Neuronal stem cell (in vitro differentiated cells): ENCODE measurements around the gene PNLDC1.

Source experiments
- DNase-seq: peaks from one replicate; pipeline ENCODE4 v3.0.0-alpha.2; 2013; ENCODE audit warnings: low spot score
- H2AFZ ChIP-seq: one replicate; pipeline ENCODE4 v1.6.1; 2013; ENCODE audit warnings: mild to moderate bottlenecking, low read length, inconsistent platforms
- H2AK5ac ChIP-seq: 2 replicates; pipeline ENCODE4 v1.6.1; 2013; ENCODE audit warnings: low read depth, mild to moderate bottlenecking, inconsistent platforms, low read length, moderate library complexity, mixed read lengths
- H2BK120ac ChIP-seq: 2 replicates; pipeline ENCODE4 v1.6.1; 2013; ENCODE audit warnings: low read depth, mild to moderate bottlenecking, inconsistent platforms, low read length, moderate library complexity, mixed read lengths
- H2BK12ac ChIP-seq: one replicate; pipeline ENCODE4 v1.6.1; 2013; ENCODE audit warnings: low read length, inconsistent platforms
- H2BK15ac ChIP-seq: 2 replicates; pipeline ENCODE4 v1.6.1; 2013; ENCODE audit warnings: mild to moderate bottlenecking, low read length, inconsistent platforms, mixed read lengths
- H2BK5ac ChIP-seq: one replicate; pipeline ENCODE4 v1.6.1; 2013; ENCODE audit warnings: inconsistent platforms, mild to moderate bottlenecking, low read length, moderate library complexity
- H3K14ac ChIP-seq: one replicate; pipeline ENCODE4 v1.6.1; 2013; ENCODE audit warnings: low read length, inconsistent platforms
- H3K18ac ChIP-seq: 2 replicates; pipeline ENCODE4 v1.6.1; 2013; ENCODE audit warnings: low read length, inconsistent platforms
- H3K23ac ChIP-seq: 2 replicates; pipeline ENCODE4 v1.6.1; 2013; ENCODE audit warnings: low read depth, mild to moderate bottlenecking, mixed read lengths, low read length, inconsistent platforms; ENCODE audit not compliant: poor library complexity
- H3K27ac ChIP-seq: replicated peaks from 3 replicates; pipeline ENCODE4 v1.5.1; 2013; ENCODE audit warnings: low read length, inconsistent platforms
- H3K27me3 ChIP-seq, 3 experiments: 2 replicates each; pipeline ENCODE4 v1.6.1; 2013; ENCODE audit warnings: low read length in 3 of 3, mild to moderate bottlenecking in 2 of 3, inconsistent platforms in 1 of 3, low read depth in 1 of 3, mixed read lengths in 1 of 3, moderate library complexity in 1 of 3; ENCODE audit not compliant: control insufficient read depth in 3 of 3, insufficient read depth in 3 of 3
- H3K36me3 ChIP-seq, 2 donors: replicated peaks in 1 of 2; 2 replicates each; pipeline ENCODE4 v1.6.1; 2013; ENCODE audit warnings: low read length in 2 of 2; ENCODE audit not compliant: control insufficient read depth in 2 of 2, insufficient read depth in 2 of 2
- H3K4ac ChIP-seq: 2 replicates; pipeline ENCODE4 v1.6.1; 2013; ENCODE audit warnings: inconsistent platforms, mild to moderate bottlenecking, low read length, moderate library complexity
- H3K4me1 ChIP-seq, 2 donors: 1 replicate in 1 of 2; 2 replicates in 1 of 2; pipeline ENCODE4 v1.6.1; 2013; ENCODE audit warnings: low read length in 2 of 2, low read depth in 1 of 2; ENCODE audit not compliant: control insufficient read depth in 2 of 2, insufficient read depth in 1 of 2
- H3K4me2 ChIP-seq: one replicate; pipeline ENCODE4 v1.6.1; 2013; ENCODE audit warnings: mild to moderate bottlenecking, low read length, inconsistent platforms; ENCODE audit not compliant: insufficient read depth, poor library complexity, severe bottlenecking
- H3K4me3 ChIP-seq, 2 donors: 2 replicates each; pipeline ENCODE4 v1.5.1; 2013; ENCODE audit warnings: low read length in 2 of 2, mild to moderate bottlenecking in 2 of 2, inconsistent platforms in 1 of 2, moderate library complexity in 1 of 2
- H3K79me1 ChIP-seq: one replicate; pipeline ENCODE4 v1.6.1; 2013; ENCODE audit warnings: low read depth, mild to moderate bottlenecking, inconsistent platforms, low read length, moderate library complexity
- H3K9ac ChIP-seq: one replicate; pipeline ENCODE4 v1.6.1; 2013; ENCODE audit warnings: mild to moderate bottlenecking, low read depth, low read length, inconsistent platforms; ENCODE audit not compliant: poor library complexity
- H3K9me3 ChIP-seq, 2 donors: replicated peaks in 1 of 2; 2 replicates each; pipeline versions ENCODE3 to v1.6.1; 2013; ENCODE audit warnings: low read length in 2 of 2, mild to moderate bottlenecking in 2 of 2, inconsistent platforms in 1 of 2, low read depth in 1 of 2, mixed read lengths in 1 of 2, moderate library complexity in 1 of 2; ENCODE audit not compliant: control insufficient read depth in 2 of 2, insufficient read depth in 1 of 2
- H4K8ac ChIP-seq: one replicate; pipeline ENCODE4 v1.6.1; 2013; ENCODE audit warnings: low read depth, mild to moderate bottlenecking, inconsistent platforms, low read length, moderate library complexity
- H4K91ac ChIP-seq: one replicate; pipeline ENCODE4 v1.6.1; 2013; ENCODE audit warnings: low read length, low read depth, mild to moderate bottlenecking, inconsistent platforms; ENCODE audit not compliant: poor library complexity
- WGBS, 2 donors: extraction: QIAGEN DNeasy Blood & Tissue Kit; methylation state at CpG; one replicate each; pipeline ENCODE4 v1.1.7; 2013; ENCODE audit warnings: missing lambda C conversion rate in 2 of 2, mixed read lengths in 1 of 2; ENCODE audit not compliant: insufficient read length in 2 of 2, insufficient replicate concordance in 1 of 2; ENCODE audit errors: extremely low coverage in 2 of 2; 5-methylcytosine and 5-hydroxymethylcytosine counted together

PNLDC1 gene

GRCh38 chr6:159777240-159777904 lies 22.7 kb upstream of the PNLDC1 start:
- Histone ChIP-seq H3K23ac (no peak overlapping the region), H3K9me3 (peaks cover 0 to 2% of the 10 kb centered on the region in 2 donors), H3K14ac (no peak overlapping the region), H2AFZ (no peak overlapping the region), H3K18ac (no peak overlapping the region), H2BK12ac (no peak overlapping the region), H4K8ac (no peak overlapping the region), H3K27ac (no peak overlapping the region), H3K9ac (no peak overlapping the region), H3K4me3 (no peak overlapping the region), H2BK5ac (no peak overlapping the region), H2BK15ac (no peak overlapping the region), H4K91ac (no peak overlapping the region), H3K4ac (no peak overlapping the region), H3K27me3 (no peaks in the 10 kb centered on the region), H2AK5ac (no peak overlapping the region), H3K4me1 (peaks cover 0 to 2% of the 10 kb centered on the region in 2 donors), H3K79me1 (peaks cover 5% of the 10 kb centered on the region), H2BK120ac (no peak overlapping the region), H3K4me2 (no peak overlapping the region), H3K36me3 (peaks cover 35 to 100% of the 10 kb centered on the region in 2 donors)
- no peak for DNase-seq
- WGBS, 2 donors = no CpG with 5 or more reads among the region's 7 CpGs

GRCh38 chr6:159778131-159778530 lies 21.9 kb upstream of the PNLDC1 start:
- no CpG with 5 or more reads among the region's 1 CpG for WGBS, 2 donors

GRCh38 chr6:159778542-159779103 lies 21.5 kb upstream of the PNLDC1 start:
- no peak overlapping the region for H3K23ac ChIP-seq
- peaks cover 0 to 2% of the 10 kb centered on the region in 2 donors for H3K9me3 ChIP-seq
- no peaks in the 10 kb centered on the region for H3K27me3 ChIP-seq
- H3K27ac ChIP-seq = no peak overlapping the region
- no peak for DNase-seq
- no peak overlapping the region for H2AFZ ChIP-seq
- no peak overlapping the region for H3K14ac ChIP-seq
- no peak overlapping the region for H3K4me2 ChIP-seq
- H3K18ac ChIP-seq = no peak overlapping the region
- H3K4ac ChIP-seq = no peak overlapping the region
- no peak overlapping the region for H4K91ac ChIP-seq
- no peak overlapping the region for H2AK5ac ChIP-seq
- H3K79me1 ChIP-seq = peaks cover 5% of the 10 kb centered on the region
- no peak overlapping the region for H2BK120ac ChIP-seq
- WGBS, 2 donors = no CpG with 5 or more reads among the region's 3 CpGs
- no peak overlapping the region for H2BK15ac ChIP-seq
- no peak overlapping the region for H2BK12ac ChIP-seq
- H2BK5ac ChIP-seq = no peak overlapping the region
- H4K8ac ChIP-seq = no peak overlapping the region
- H3K36me3 ChIP-seq = peaks cover 42 to 100% of the 10 kb centered on the region in 2 donors
- H3K4me1 ChIP-seq = peaks cover 0 to 2% of the 10 kb centered on the region in 2 donors
- H3K4me3 ChIP-seq = no peak overlapping the region
- H3K9ac ChIP-seq = no peak overlapping the region

More at GRCh38 chr6:159778131-159778530, 21.9 kb upstream of the PNLDC1 start:
- Histone ChIP-seq H3K36me3 (peaks cover 40 to 100% of the 10 kb centered on the region in 2 donors), H2AK5ac (no peak overlapping the region), H2AFZ (no peak overlapping the region), H2BK120ac (no peak overlapping the region), H3K27ac (no peak overlapping the region), H3K14ac (no peak overlapping the region), H3K27me3 (no peaks in the 10 kb centered on the region), H4K8ac (no peak overlapping the region), H3K79me1 (peaks cover 5% of the 10 kb centered on the region), H3K18ac (no peak overlapping the region), H3K9ac (no peak overlapping the region), H2BK5ac (no peak overlapping the region), H2BK12ac (no peak overlapping the region), H2BK15ac (no peak overlapping the region), H3K4me3 (no peak overlapping the region), H3K9me3 (peaks cover 0 to 2% of the 10 kb centered on the region in 2 donors), H4K91ac (no peak overlapping the region), H3K4me2 (no peak overlapping the region), H3K4me1 (peaks cover 0 to 2% of the 10 kb centered on the region in 2 donors), H3K4ac (no peak overlapping the region), H3K23ac (no peak overlapping the region)
- no peak for DNase-seq

- H2BK5ac ChIP-seq = no peak overlapping the region
- H3K9ac ChIP-seq = no peak overlapping the region
- H2AFZ ChIP-seq = no peak overlapping the region
- peaks cover 10% of the 10 kb centered on the region for H3K79me1 ChIP-seq
- H2AK5ac ChIP-seq = no peak overlapping the region
- H3K18ac ChIP-seq = no peak overlapping the region
- no peak overlapping the region for H2BK12ac ChIP-seq
- H4K91ac ChIP-seq = no peak overlapping the region
- no peak overlapping the region for H3K27ac ChIP-seq
- H3K14ac ChIP-seq = no peak overlapping the region
- WGBS, 2 donors = no CpG with 5 or more reads among the region's 15 CpGs
- peaks cover 6 to 15% of the 10 kb centered on the region in 2 donors for H3K4me1 ChIP-seq
- H3K4me2 ChIP-seq = peak overlapping the region; percentile 75
- no peaks in the 10 kb centered on the region for H3K9me3 ChIP-seq
- H2BK15ac ChIP-seq = no peak overlapping the region
- peaks cover 10 to 76% of the 10 kb centered on the region in 2 donors for H3K36me3 ChIP-seq
- H3K27me3 ChIP-seq = no peaks in the 10 kb centered on the region
- H2BK120ac ChIP-seq = no peak overlapping the region
- no peak for DNase-seq
- H3K4me3 ChIP-seq = peak overlapping the region; percentile 88 to 100
- no peak overlapping the region for H4K8ac ChIP-seq
- H3K23ac ChIP-seq = no peak overlapping the region
- no peak overlapping the region for H3K4ac ChIP-seq
Measured at GRCh38 chr6:159788276-159788675, 11.8 kb upstream of the PNLDC1 start.
